Epithelial cell of prostate (primary cell): ENCODE results near the gene KDM2A.
"Not testable (repeated sequence)": the region's sequence is repeated elsewhere in the genome, so short reads cannot be mapped to it uniquely, and the experiment has no call there.

Source experiments
- DNase-seq: peaks from one replicate; pipeline ENCODE4 v3.0.0-alpha.2; 2011; ENCODE audit warnings: low read depth, low spot score
- H3K27ac ChIP-seq: fragments of 450-650 bp; 2 replicates; pipeline ENCODE4 v1.5.1; 2017; ENCODE audit warnings: mild to moderate bottlenecking

KDM2A gene

DNA sequence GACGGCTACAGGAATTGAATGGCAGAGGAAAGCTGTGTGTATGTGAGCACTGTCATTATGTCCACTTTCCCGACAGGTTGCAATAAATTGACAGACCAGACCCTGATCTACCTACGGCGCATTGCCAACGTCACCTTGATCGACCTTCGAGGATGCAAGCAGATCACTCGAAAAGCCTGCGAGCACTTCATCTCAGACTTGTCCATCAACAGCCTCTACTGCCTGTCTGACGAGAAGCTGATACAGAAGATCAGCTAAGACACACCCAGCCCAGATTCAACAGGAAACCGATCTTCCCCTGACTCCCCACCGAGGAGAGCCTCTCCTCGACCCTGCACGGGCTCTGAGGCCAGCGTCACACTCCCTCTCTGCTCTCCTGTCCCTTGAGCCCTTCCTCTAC is 135.7 kb downstream of the KDM2A start:
- DNase-seq: no peak
- no peak overlapping the region for H3K27ac ChIP-seq

DNA sequence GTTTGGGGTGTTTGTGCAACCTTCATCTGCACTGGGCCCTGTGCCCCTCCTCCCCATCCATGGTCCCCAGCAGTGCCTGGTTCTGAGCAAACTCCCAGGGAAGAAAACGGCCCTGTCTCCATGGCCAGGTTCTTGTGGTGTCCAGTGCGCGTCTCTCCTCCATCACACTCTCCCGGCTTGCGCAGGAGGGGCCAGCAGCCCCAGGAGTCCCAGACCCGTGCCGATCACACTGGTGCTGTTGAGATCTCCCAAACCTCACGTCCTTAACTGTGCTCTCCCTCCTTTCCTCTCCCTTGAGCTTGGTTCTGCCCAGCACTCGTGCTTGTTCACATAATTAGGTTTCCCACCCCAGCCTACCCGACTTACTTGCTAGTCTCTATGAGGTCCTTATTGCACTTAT is 136.3 kb downstream of the KDM2A start:
- no peak overlapping the region for H3K27ac ChIP-seq
- DNase-seq: no peak

- no peak for DNase-seq
- H3K27ac ChIP-seq: no peak overlapping the region
These were observed 136.8 kb downstream of the KDM2A start for GRCh38 chr11:67255864-67256263.

GRCh38 chr11:67256477-67257135 is 137.5 kb downstream of the KDM2A start:
- H3K27ac ChIP-seq: no peak overlapping the region
- DNase-seq: no peak

- no peak overlapping the region for H3K27ac ChIP-seq
- DNase-seq: no peak
These were observed 141.3 kb downstream of the KDM2A start for GRCh38 chr11:67260406-67260805.

GRCh38 chr11:67260885-67261639 is 142.0 kb downstream of the KDM2A start:
- not testable (repeated sequence) for H3K27ac ChIP-seq, DNase-seq

DNA sequence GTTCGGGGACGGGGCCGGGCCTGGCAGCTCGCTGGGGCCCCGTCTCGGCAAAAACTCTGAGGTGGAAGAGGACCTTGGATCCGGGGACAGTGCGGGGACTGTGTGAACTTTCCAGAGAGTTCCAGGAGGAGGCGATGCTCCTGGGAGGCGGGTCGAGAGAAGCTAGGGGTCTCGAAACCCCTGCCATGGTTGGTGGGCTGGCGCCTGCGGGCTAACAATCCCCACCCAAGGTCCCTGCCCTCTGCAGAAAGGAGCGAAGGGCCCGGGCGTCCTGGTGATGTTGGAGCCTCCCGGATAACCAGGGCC is 142.5 kb downstream of the KDM2A start:
- DNase-seq: no peak
- no peak overlapping the region for H3K27ac ChIP-seq

GRCh38 chr11:67261946-67262681 is 143.1 kb downstream of the KDM2A start:
- DNase-seq: no peak
- no peak overlapping the region for H3K27ac ChIP-seq

DNA sequence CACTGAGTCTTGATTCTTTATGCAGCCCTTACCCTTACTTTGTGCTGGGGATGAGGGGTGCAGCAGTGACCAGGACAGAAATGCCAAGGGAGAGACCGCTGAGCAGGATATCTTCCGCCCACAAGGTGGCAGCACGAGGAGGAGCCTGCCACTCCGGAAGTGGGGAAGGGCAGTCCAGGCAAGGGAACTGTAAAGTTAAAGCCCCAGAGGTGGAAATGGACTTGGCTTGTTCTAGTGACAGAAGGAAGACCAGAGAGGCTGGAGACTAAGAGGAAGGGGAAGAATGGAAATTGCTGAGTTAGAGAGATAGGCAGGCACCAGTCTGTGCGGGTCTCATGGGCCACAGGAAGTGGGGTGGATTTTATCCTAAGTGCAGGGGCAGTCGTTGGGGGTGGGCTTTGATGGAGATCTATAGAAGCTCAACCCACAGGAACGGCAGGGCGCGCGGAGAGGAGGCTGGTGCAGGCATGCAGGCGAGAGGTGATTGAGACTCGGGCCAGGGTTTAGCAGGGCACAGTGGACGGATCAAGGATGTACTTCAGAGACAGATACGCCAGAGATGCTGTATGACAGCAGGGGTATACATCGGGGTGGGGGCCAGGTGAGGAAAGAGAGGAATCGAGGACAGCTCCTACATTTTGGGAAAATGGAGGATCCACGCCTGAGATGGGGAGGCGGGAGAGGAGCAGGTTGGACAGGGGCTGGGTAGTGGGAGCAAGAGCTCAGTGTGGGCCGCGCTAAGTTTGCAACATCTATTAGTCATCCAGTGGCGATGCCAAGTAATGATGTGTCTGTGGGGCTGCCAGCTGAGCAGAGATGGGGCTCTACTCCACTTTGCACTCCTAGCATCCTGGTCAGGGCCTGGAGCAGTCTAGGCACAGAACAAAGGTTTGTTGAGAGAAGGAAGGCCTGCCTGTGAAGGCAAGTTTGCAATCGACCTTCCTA is 143.9 kb downstream of the KDM2A start:
- H3K27ac ChIP-seq: peak overlapping the region; percentile 69
- no peak for DNase-seq

DNA sequence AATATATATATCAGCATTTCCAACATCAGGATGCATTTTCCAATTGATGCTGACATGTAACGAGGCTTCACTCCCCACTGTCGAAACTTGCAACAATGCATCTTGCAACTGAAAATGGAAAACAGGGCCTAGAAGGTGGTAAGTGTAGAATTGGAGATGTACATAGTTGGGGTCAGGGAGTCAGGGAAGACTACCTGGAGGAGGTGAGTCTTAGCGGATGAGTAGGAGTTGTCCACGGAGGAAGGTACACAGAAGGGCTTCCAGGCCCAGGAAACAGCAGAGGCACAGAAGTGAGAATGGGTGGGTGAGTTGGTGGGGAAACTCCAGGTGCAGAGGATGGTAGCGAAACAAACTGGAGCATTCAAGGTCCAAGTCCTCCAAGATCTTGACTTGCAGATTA is 145.2 kb downstream of the KDM2A start:
- H3K27ac ChIP-seq: peak overlapping the region; percentile 32
- no peak for DNase-seq

GRCh38 chr11:67264877-67265632 is 146.0 kb downstream of the KDM2A start:
- no peak for DNase-seq
- H3K27ac ChIP-seq: peak overlapping the region; percentile 32

GRCh38 chr11:67265633-67266448 is 146.8 kb downstream of the KDM2A start:
- DNase-seq: no peak
- H3K27ac ChIP-seq: peak overlapping the region; percentile 66

- H3K27ac ChIP-seq: peak within 1 kb of the TSS; percentile 66
- no peak for DNase-seq
These were observed 147.6 kb downstream of the KDM2A start, which contains the start of gene GRK2 for GRCh38 chr11:67266449-67267187. Gene GRK2, plus strand, starts transcription at chr11:67266473. Its CDS starts 227 bp downstream, at chr11:67266700.

DNA sequence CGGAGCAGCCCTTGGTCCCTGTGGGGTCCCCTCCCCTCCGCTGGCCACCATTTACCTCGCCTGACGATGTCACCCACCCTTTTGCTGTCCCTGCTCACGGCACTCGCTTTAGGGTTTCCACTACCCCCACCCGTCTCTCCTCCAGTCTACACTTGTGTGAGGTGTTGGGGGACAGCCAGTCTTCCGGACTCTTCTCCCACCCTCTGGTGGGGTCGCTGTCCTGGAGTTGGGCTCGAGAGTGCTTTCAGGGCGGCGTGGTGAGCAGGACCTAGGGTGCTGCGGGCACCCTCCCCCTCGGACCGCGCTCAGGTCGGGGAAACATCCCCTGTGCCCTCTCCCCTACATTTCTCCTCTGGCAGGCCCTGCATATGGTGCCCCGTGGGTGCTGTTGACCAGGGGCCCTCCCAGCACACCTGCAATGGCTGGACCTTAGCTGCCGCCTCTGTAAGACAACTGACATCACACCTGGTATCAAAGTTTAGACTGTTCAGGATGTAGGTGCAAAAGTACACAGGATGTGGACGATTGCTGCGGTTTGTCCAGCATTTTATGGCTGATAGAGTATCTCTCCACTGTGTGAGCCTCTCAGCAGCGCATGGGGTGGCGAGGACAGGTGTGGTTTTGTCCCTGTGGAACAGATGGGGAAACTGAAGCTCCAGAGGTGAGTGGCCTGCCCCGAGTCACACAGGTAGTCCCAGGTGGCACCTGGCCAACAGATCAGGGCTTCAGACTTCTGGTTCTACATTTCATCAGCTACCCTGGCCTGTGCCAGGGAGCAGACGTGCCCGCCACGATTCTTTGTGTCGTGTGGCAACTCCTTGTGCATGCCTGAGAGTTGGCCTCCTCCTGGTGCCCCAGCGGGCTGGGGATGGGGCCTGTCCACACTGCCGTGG is 148.4 kb downstream of the KDM2A start:
- DNase-seq: no peak
- peak overlapping the region; percentile 66 for H3K27ac ChIP-seq

GRCh38 chr11:67268081-67268961 is 149.3 kb downstream of the KDM2A start:
- DNase-seq: no peak
- peak overlapping the region; percentile 66 for H3K27ac ChIP-seq

DNA sequence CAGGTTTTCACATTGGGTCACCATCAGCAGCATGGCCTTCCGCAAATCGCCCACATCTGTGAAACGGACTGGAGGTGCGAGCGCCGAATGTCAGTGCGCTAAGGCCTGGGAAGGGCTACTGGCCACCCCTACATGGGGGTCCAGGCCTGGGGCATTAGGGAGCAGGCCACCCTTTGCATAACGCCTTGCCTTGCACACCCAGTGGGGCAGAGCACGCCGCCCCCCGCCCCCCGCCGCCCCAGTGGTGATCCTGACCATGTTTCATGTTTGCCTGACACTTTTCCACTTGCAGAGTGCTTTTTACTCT is 149.9 kb downstream of the KDM2A start:
- DNase-seq: no peak
- no peak overlapping the region for H3K27ac ChIP-seq
